ENCODE results near the gene NUP107.
"Not testable (repeated sequence)": the region's sequence is repeated elsewhere in the genome, so short reads cannot be mapped to it uniquely, and the experiment has no call there.

GRCh38 chr12:68676854-68677253 is 9.9 kb upstream of the NUP107 start:
- TF ChIP-seq CTCF (IDR thresholded peaks at IDR 0.05); EZH2 (IDR thresholded peaks at IDR 0.05; ENCODE audit: borderline replicate concordance, insufficient read depth, low read depth, low read length, poor library complexity, severe bottlenecking): not testable (repeated sequence)
